Measurements from ENCODE around the gene MC5R.

Gene MC5R

DNA sequence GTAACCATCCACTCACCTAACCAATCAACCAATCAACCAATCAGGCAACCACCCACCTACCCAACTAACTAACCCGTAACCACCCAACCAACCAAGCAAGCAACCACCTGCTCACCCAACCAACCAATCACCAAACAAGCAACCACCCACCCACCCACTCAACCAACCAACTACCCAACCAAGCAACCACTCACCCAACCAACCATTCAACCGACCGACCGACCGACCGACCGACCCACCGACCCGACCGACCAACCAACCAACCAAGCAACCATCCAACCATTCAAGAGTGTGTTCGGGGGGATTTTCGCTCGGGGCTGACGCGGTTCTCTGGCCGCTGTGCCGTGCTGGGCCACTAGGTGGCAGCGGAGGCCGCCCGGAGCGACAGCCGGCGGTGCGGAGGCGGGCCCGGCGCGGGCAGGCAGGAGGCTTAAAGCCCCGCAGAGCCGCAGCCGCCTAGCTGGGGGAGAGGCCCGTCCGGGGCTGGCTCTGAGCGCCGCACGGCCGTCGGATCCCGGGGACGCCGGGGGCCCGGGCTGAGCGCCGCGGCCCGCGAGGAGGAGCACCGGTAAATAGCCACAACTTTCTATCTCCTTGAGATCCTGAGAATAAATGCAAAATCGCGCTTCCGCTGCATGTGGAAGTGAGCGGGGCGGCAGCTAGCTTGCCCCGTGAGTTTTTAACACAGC is at the start of gene MC5R:
Gene MC5R (plus strand): TSS at position 443 of the 689 bp plus-strand sequence. CDS start 1,617 bp downstream, outside the sequence.
- Mint-ChIP-seq H3K4me3 (peak within 1 kb of the TSS; percentile 58 to 61), H3K27ac (no peak within 1 kb of the TSS)
- peak; percentile 68 for DNase-seq

DNA sequence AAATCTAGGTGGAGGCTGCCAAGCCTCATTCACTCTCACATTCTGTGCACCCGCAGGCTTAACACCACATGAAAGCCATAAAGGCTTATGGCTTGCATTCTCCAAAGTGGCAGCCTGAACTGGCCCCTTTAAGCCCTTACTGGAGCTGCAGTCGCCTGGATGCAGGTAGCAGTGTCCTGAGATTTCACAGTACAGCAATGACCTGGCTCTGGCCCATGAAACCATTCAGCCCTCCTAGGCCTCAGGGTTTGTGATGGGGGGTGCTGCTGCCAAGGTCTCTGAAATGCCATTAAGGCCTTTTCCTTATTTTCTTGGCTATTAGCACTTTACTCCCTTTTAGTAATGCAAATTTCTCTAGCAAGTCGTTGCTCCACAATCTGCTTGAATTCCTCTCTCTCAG is 48.9 kb upstream of the MC5R start:
- DNase-seq (no peak), ATAC-seq (replicated peaks) (no peak)
- no peak overlapping the region for H3K4me3 Mint-ChIP-seq
- H3K27me3 Mint-ChIP-seq, result peaks cover 9 to 11% of the 10 kb centered on the region in 2 donors
- peaks cover 8 to 12% of the 10 kb centered on the region in 2 donors for H3K9me3 Mint-ChIP-seq
- H3K4me1 Mint-ChIP-seq, result no peaks in the 10 kb centered on the region
- no peak overlapping the region for H3K27ac Mint-ChIP-seq
- H3K36me3 Mint-ChIP-seq, result peaks cover 0 to 2% of the 10 kb centered on the region in 2 donors

More for the DNA sequence above, at the start of gene MC5R:
- Mint-ChIP-seq H3K9me3 (peaks cover 4 to 7% of the 10 kb centered on the region in 2 donors), H3K36me3 (no peaks in the 10 kb centered on the region), H3K27me3 (peaks cover 28 to 60% of the 10 kb centered on the region in 2 donors), H3K4me1 (peaks cover 4 to 8% of the 10 kb centered on the region in 2 donors)
- peak; percentile 92 to 93 for ATAC-seq (replicated peaks)

DNA sequence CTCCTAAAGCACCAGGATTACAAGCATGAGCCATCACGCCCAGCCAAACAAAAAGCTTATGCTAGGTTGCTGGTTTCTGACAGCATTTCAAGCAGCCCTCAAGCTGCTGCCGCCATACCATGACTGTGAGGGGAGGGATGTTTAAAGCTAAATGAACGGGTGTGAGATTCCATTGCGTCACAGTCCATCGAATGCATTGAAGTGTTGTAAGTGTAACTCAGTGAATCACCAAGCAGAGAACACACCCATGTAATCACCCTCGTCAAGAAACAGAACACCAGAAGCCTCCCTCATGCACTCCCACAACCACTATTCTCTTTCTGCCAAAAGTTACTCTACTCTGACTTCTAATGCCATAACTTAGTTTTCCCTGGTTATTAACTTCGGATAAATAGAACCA is 32.8 kb upstream of the MC5R start:
- Mint-ChIP-seq H3K36me3 (no peaks in the 10 kb centered on the region), H3K4me1 (no peaks in the 10 kb centered on the region), H3K27ac (no peak overlapping the region), H3K4me3 (no peak overlapping the region), H3K9me3 (peaks cover 3 to 5% of the 10 kb centered on the region in 2 donors), H3K27me3 (peaks cover under 1 to 3% of the 10 kb centered on the region in 2 donors)
- ATAC-seq (replicated peaks) (no peak), DNase-seq (no peak)

DNA sequence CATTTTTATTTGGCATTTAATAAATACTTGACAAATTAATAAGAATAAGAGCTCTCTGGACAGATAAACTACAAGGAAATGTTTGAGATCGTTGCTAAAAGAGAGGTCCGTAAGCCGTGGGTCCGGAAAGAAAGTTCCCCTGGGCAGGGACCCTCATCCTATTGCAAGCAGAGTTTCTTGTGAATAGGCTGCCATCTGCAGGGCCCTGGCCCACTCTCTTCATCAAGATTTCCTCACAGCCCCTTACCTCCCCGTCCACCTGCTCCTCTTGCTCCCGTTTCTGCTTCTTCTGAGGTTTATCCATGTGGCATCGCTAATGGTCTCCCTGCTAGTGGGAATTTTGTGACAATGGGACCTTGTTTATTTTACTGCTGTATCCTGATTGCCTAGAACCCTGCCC is 30.1 kb upstream of the MC5R start:
- no peak for DNase-seq
- Mint-ChIP-seq H3K27ac (no peak overlapping the region), H3K27me3 (peaks cover 6 to 24% of the 10 kb centered on the region in 2 donors), H3K36me3 (no peaks in the 10 kb centered on the region), H3K4me1 (no peaks in the 10 kb centered on the region), H3K4me3 (no peak overlapping the region), H3K9me3 (no peaks in the 10 kb centered on the region)
- no peak for ATAC-seq (replicated peaks)

DNA sequence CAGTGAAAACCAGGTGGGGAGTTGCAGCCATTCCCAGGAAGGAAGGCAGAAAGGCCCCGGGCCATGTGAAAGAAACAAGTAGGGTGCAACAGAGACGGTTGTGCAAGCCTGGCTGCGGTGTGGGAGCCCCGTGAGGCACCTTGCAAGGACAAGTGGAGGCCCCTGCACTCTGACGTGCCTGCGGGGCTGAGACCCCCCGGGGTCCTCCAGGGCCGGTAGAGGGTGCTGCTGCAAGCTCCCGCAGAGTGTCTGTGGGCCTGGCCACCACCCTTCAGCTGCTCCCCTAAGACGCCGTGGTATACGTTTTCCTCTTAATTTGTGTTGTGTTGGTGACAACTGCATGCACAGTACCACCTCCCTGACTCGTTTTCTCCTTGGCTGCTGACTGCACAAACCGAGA is 27.4 kb upstream of the MC5R start:
- DNase-seq, result no peak
- ATAC-seq (replicated peaks), result no peak
- Mint-ChIP-seq H3K4me1 (peaks cover 4 to 9% of the 10 kb centered on the region in 2 donors), H3K4me3 (no peak overlapping the region), H3K27me3 (peaks cover 27 to 46% of the 10 kb centered on the region in 2 donors), H3K27ac (no peak overlapping the region), H3K36me3 (no peaks in the 10 kb centered on the region), H3K9me3 (no peaks in the 10 kb centered on the region)

DNA sequence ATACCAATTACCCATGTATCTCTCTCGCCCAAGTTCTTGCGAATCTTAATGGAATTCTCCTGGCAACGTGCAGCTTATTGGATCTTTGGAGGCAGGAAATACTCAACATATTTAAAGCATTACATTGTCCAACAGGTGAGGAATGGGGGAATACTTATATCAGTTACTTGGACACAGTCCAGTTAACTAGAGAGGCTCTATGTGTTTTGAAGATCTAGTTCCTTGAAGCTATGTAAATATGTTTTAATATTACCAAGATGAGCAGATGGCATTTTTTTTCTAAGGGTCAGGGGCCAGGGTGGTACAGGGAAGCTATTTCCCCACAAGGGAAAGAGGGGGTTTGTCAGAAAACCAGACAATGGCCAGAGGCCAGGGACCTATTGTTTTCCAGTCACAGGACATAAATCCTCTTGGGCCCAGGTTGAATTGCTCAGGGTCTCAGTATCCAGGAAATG is 26.8 kb upstream of the MC5R start:
- Mint-ChIP-seq H3K27me3 (peaks cover 30 to 49% of the 10 kb centered on the region in 2 donors), H3K36me3 (no peaks in the 10 kb centered on the region), H3K4me1 (peaks cover 4 to 9% of the 10 kb centered on the region in 2 donors), H3K4me3 (no peak overlapping the region), H3K9me3 (no peaks in the 10 kb centered on the region), H3K27ac (no peak overlapping the region)
- DNase-seq, result no peak
- no peak for ATAC-seq (replicated peaks)

DNA sequence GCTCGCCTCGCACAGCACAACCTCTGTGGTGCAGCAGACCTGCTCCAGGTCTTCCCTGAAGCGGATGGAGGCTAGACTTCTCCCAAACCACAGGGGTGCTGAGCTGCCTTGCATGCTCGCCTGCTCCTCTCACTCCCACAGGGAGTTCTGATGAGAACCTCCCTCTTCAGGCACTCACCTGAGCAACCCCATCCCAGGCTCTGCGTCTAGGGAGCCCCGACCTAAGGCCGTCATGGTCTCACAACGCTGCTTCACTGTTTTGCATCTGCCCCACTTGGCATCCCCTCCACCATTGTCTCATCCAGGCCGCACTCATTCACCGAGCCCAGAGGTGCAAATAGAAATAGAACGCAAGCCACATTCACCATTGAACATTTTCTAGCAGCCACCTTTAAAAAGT is 24.6 kb upstream of the MC5R start:
- H3K27me3 Mint-ChIP-seq, result peaks cover 45 to 65% of the 10 kb centered on the region in 2 donors

DNA sequence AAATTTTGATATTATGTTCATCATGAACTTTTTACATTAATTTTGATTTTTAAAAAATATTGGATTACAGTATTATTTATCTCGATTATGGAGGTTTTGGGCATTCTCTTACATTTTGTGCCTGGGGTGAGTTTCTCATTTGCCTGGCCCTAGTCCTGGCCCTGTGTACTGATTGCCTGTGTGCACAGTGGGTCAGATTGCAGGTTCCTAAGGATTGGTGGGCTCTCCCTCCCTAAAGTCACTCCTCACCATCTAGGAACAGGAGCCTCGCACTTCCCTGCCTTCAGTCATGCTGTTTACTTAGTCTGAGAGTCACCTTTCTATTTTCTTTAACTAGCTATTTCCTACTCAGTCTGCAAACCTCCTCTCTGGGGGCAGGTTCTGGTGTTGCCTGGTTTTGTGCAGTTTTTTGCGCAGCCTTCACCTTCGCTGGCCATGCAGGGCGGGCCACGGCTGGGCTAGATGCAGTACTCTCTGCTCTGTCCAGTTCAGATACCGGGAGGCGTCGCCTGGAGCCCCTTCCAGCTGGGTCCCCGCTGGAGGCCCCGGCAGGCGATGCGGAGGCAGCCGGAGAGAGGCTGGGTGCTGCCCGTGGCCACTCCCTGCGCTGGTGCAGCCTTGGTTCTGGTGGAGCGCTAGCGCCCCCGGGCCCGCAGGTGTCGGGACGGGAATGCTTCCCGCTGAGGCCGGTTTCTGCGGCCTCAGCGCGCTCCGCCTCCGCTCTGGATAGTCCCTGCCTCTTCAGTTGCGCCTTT is 23.3 kb upstream of the MC5R start:
- Mint-ChIP-seq H3K27ac (peak overlapping the region; percentile 33), H3K4me3 (peak overlapping the region; percentile 52 to 71), H3K9me3 (peaks cover 2 to 5% of the 10 kb centered on the region in 2 donors), H3K36me3 (no peaks in the 10 kb centered on the region), H3K4me1 (peaks cover 6 to 9% of the 10 kb centered on the region in 2 donors), H3K27me3 (peaks cover 56 to 78% of the 10 kb centered on the region in 2 donors)
- ATAC-seq (replicated peaks) (peak; percentile 82 to 90), DNase-seq (peak; percentile 10)

More for the DNA sequence above, 24.6 kb upstream of the MC5R start:
- peaks cover 6 to 9% of the 10 kb centered on the region in 2 donors for H3K4me1 Mint-ChIP-seq
- no peaks in the 10 kb centered on the region for H3K36me3 Mint-ChIP-seq
- ATAC-seq (replicated peaks) (no peak), DNase-seq (no peak)
- peaks cover 0 to under 1% of the 10 kb centered on the region in 2 donors for H3K9me3 Mint-ChIP-seq
- H3K4me3 Mint-ChIP-seq, result no peak overlapping the region
- no peak overlapping the region for H3K27ac Mint-ChIP-seq

DNA sequence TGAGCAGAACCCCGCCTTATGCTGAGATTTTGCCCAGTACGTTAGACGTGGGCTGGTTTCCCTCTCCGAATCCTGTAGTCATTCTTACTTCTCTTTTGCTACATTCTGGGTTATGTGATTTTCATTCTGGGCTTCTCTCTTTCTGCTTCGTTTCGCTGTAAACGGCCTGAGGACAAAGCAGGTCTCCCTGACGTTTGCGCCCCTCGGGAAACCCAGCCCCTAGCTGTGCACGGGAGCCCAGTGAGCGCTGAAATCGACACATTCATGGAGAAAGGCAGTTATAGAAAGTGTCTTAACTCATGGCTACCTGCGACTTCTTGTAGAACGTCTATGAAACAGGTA is 22.7 kb upstream of the MC5R start:
- Mint-ChIP-seq H3K9me3 (peaks cover 2 to 5% of the 10 kb centered on the region in 2 donors), H3K27me3 (peaks cover 60 to 80% of the 10 kb centered on the region in 2 donors), H3K4me1 (peaks cover 6 to 9% of the 10 kb centered on the region in 2 donors), H3K4me3 (peak overlapping the region; percentile 52 to 71), H3K36me3 (no peaks in the 10 kb centered on the region), H3K27ac (peak overlapping the region; percentile 33)
- no peak for DNase-seq
- no peak for ATAC-seq (replicated peaks)

DNA sequence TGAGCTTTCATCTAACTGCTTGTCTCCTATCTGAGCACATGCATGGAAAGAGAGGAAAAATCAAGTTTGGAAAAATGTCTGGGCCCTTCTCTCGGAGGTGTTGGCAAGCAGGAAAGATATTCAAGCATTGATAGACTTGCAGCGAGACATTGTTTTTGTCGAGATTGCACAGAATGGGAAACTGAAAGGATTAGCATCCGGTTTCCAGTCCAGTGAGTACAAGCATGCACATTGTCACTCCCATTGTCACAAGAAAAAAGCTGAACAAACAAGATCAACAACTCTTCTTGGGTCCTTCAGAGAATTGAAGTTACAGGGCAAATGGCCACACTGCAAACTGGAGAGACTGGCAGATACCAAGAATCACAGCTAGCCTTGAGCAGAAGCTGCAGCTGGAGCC is 19.6 kb upstream of the MC5R start:
- H3K27ac Mint-ChIP-seq, result no peak overlapping the region
- H3K4me1 Mint-ChIP-seq, result peaks cover 6 to 9% of the 10 kb centered on the region in 2 donors
- no peak overlapping the region for H3K4me3 Mint-ChIP-seq
- DNase-seq (no peak), ATAC-seq (replicated peaks) (no peak)
- peaks cover 2 to 5% of the 10 kb centered on the region in 2 donors for H3K9me3 Mint-ChIP-seq
- peaks cover 55 to 56% of the 10 kb centered on the region in 2 donors for H3K27me3 Mint-ChIP-seq
- no peaks in the 10 kb centered on the region for H3K36me3 Mint-ChIP-seq

DNA sequence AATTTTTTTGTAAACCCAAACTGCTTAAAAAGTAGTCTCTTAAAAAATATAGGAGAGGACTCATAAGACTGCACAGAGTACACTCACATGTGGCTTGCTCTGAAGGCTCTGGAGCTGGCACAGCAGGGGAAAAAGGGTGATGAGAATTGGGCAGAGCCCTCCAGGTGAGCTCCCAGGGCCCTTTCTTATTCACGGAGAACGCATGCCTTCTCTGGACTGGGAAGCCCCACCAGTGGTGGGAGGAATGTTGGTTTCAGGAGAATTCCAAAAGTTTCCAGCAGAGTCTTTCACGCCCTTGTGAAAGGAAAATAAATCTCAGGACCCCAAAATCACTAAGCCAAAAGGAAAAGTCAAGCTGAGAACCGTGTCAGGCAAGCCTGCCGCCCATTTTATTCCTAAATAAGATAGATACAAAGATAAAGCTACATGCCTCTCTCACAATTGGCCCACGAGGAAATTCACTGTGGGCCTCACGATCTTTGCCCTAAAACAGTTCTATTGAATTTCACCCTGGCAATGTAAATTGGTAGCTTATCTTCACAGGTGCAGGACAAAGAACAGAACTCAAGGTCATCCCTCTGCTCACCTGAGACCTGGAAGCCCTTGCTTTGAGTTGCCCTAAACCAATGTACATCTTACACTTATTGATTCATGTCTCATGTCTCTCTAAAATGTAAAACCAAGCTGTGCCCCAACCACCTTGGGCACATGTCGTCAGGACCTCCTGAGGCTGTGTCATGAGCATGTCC is 15.5 kb upstream of the MC5R start:
- DNase-seq, result no peak
- Mint-ChIP-seq H3K36me3 (no peaks in the 10 kb centered on the region), H3K27me3 (peaks cover 33 to 41% of the 10 kb centered on the region in 2 donors), H3K9me3 (peaks cover 2 to 5% of the 10 kb centered on the region in 2 donors), H3K27ac (no peak overlapping the region), H3K4me1 (peaks cover 0 to 4% of the 10 kb centered on the region in 2 donors), H3K4me3 (no peak overlapping the region)
- no peak for ATAC-seq (replicated peaks)

DNA sequence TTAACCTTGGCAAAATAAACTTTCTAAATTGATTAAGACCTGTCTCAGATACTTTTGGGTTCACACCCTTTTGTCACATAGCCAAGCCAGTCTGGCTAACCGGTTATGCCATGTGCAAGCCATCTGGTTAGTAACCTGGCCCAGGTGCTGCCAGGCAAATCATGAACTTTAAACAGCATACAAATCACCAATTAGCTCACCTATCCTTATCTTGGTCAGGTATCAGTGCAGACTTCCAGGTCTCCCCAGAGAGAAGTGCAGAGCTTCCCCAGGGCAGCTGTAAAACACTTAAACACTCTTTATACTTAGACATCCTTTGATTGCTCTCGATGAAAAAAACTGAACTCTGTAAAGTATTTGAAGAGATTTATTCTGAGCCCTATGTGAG is 14.9 kb upstream of the MC5R start:
- Mint-ChIP-seq H3K36me3 (no peaks in the 10 kb centered on the region), H3K27me3 (peaks cover 32 to 40% of the 10 kb centered on the region in 2 donors), H3K9me3 (peaks cover 2 to 5% of the 10 kb centered on the region in 2 donors), H3K4me1 (peaks cover 0 to 4% of the 10 kb centered on the region in 2 donors), H3K4me3 (no peak overlapping the region), H3K27ac (no peak overlapping the region)
- ATAC-seq (replicated peaks) (no peak), DNase-seq (no peak)

DNA sequence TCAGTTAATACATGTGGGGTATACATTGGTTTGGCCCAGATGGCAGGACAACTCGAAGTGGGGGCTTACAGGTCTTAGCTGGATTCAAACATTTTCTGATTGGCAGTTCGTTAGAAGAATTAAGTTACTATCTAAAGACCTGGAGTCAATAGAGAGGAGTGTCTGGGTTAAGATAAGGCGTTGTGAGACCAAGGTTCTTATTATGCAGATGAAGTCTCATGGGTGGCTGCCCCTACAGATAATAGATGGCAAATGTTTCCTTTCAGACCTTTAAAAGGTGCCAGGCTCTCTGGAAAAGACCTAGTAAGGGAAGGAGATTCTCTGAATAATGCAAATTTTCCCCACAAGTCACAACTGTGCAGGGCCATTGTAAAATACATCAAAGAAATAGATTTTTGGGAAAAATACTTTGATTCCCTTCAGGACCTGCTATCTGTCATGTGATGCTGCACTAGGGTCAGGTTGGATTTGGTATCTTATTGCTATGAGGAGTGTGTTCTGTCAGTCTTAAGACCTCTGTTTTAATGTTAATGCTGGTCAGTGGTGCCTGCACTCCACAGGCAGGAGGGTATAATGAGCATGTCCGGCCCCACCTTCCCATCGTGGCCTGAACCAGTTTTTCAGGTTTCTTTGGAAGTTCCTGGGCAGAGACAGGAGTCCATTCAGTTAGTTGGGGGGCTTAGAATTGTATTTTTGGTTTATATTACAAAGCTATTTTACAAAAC is 14.3 kb upstream of the MC5R start:
- H3K27ac Mint-ChIP-seq, result no peak overlapping the region

More for the DNA sequence above, 14.3 kb upstream of the MC5R start:
- ATAC-seq (replicated peaks) (no peak), DNase-seq (no peak)
- peaks cover 1 to 2% of the 10 kb centered on the region in 2 donors for H3K9me3 Mint-ChIP-seq
- peaks cover 25 to 34% of the 10 kb centered on the region in 2 donors for H3K27me3 Mint-ChIP-seq
- H3K4me3 Mint-ChIP-seq, result no peak overlapping the region
- H3K4me1 Mint-ChIP-seq, result peaks cover 0 to 2% of the 10 kb centered on the region in 2 donors
- H3K36me3 Mint-ChIP-seq, result no peaks in the 10 kb centered on the region
